HepG2 (cell line): ENCODE measurements around the gene CDC27. TPM values are rescaled to one million over a fixed set of nuclear protein-coding genes. Genes with fewer than 3 reads are reported as not detected.
A peak's percentile ranks its signal among the peaks of the same experiment; 100 is the strongest.

Experiments
- DDIT3 ChIP-seq: sonication (generic); formaldehyde crosslinking; IDR thresholded peaks from 2 replicates; pipeline ENCODE4 v1.4.0; 2020; ENCODE audit warnings: mild to moderate bottlenecking, missing genetic modification reagents
- HOXA7 ChIP-seq: sonication (generic); formaldehyde crosslinking; IDR thresholded peaks from 2 replicates; pipeline ENCODE4 v1.8.1; 2022; ENCODE audit warnings: mild to moderate bottlenecking, missing genetic modification reagents, moderate library complexity
- NFAT5 ChIP-seq: sonication (generic); formaldehyde crosslinking; IDR thresholded peaks from 2 replicates; pipeline ENCODE4 v1.4.0; 2020; ENCODE audit warnings: missing genetic modification reagents
- NFE2 ChIP-seq: sonication (generic); formaldehyde crosslinking; IDR thresholded peaks from 2 replicates; pipeline ENCODE4 v1.4.0; 2020; ENCODE audit warnings: missing genetic modification reagents
- TBX2 ChIP-seq: sonication (generic); formaldehyde crosslinking; IDR thresholded peaks from 2 replicates; pipeline ENCODE4 v1.5.0; 2020; ENCODE audit warnings: missing genetic modification reagents, mild to moderate bottlenecking, borderline replicate concordance
- ZNF12 ChIP-seq: sonication (generic); formaldehyde crosslinking; IDR thresholded peaks from 2 replicates; pipeline ENCODE4 v1.5.0; 2020; ENCODE audit warnings: missing genetic modification reagents
- ZNF672 ChIP-seq: sonication (generic); formaldehyde crosslinking; IDR thresholded peaks from 2 replicates; pipeline ENCODE4 v1.8.1; 2022; ENCODE audit warnings: missing genetic modification reagents
- ZNF737 ChIP-seq: sonication (generic); formaldehyde crosslinking; IDR thresholded peaks from 2 replicates; pipeline ENCODE4 v1.5.0; 2020; ENCODE audit warnings: missing genetic modification reagents, mild to moderate bottlenecking, borderline replicate concordance
- ZNF775 ChIP-seq: sonication (generic); formaldehyde crosslinking; IDR thresholded peaks from 2 replicates; pipeline ENCODE4 v1.4.0; 2020; ENCODE audit warnings: missing genetic modification reagents, mild to moderate bottlenecking, moderate library complexity, borderline replicate concordance
- ZNF781 ChIP-seq: sonication (generic); formaldehyde crosslinking; IDR thresholded peaks from 2 replicates; pipeline ENCODE4 v1.5.1; 2020; ENCODE audit warnings: borderline replicate concordance, mild to moderate bottlenecking, missing genetic modification reagents; ENCODE audit errors: not compliant biosample characterization
- ZNF841 ChIP-seq: sonication (generic); formaldehyde crosslinking; IDR thresholded peaks from 2 replicates; pipeline ENCODE4 v1.8.1; 2023; ENCODE audit warnings: missing genetic modification reagents, borderline replicate concordance
- ZSCAN5A ChIP-seq: sonication (generic); formaldehyde crosslinking; IDR thresholded peaks from 2 replicates; pipeline ENCODE4 v1.8.0; 2022; ENCODE audit warnings: mild to moderate bottlenecking, missing genetic modification reagents, borderline replicate concordance
- polyA plus RNA-seq, 8 experiments: library from polyadenylated mRNA; depleted of rRNA in 3 of 8; stranded (reverse) in 7 of 8; unstranded in 1 of 8; fragments of >200 nt; fragmentation: Illumina TruSeq in 4 of 8; extraction: Trizol in 4 of 8; gene quantifications; 2 replicates each; pipeline versions ENCODE4 v1.2.1 to v1.2.3, GENCODE V29; 2011 to 2016; ENCODE audit warnings: low read depth in 4 of 8, missing spikeins in 1 of 8, mixed read lengths in 1 of 8; ENCODE audit not compliant: insufficient read depth in 1 of 8
- total RNA-seq, 5 experiments: library from RNA; depleted of rRNA; stranded (reverse); fragments of >200 nt; fragmentation: Illumina TruSeq; extraction: Trizol; gene quantifications; 2 replicates each; pipeline ENCODE4 v1.2.3, GENCODE V29; 2016; ENCODE audit warnings: low read depth in 1 of 5

Gene CDC27
- total and polyA plus RNA-seq, 2 of the 13 experiments (the other 11 are each of a cell fraction or from before 2014, with no cell fraction given), result 80.7 to 102 TPM

GRCh38 chr17:47188876-47189731, at the start of gene CDC27 (continued):
- TF ChIP-seq NFAT5 (CRISPR knock-in tag), result peak; percentile 91
- no peak for TF ChIP-seq NFE2
- TF ChIP-seq TBX2 (CRISPR knock-in tag), result peak; percentile 91
- TF ChIP-seq ZNF672, result no peak
- no peak; the same call in 1 of the 2 replicates for TF ChIP-seq ZNF737 (CRISPR knock-in tag)
- no peak for TF ChIP-seq HOXA7 (CRISPR knock-in tag)
- TF ChIP-seq ZNF841 (CRISPR knock-in tag), result peak; percentile 67; the same call in 1 of the 2 replicates
- peak; percentile 87 for TF ChIP-seq ZNF12 (CRISPR knock-in tag)
- no peak for TF ChIP-seq ZNF775
- TF ChIP-seq ZNF781 (CRISPR knock-in tag), result peak; percentile 98
- TF ChIP-seq DDIT3 (CRISPR knock-in tag), result no peak
- TF ChIP-seq ZSCAN5A (CRISPR knock-in tag), result 0 out of 2 replicates have a peak, but pooled peaks have one; percentile 54
